Ishikawa (cell line): ENCODE data around the gene TM2D3.

ENCODE experiments used
- CEBPB ChIP-seq: IDR thresholded peaks from 2 replicates; pipeline ENCODE4 v1.6.1; 2012
- CREB1 ChIP-seq: IDR thresholded peaks from 2 replicates; pipeline ENCODE4 v1.6.1; 2012; ENCODE audit warnings: low read depth
- EGR1 ChIP-seq: IDR thresholded peaks from 2 replicates; pipeline ENCODE4 v1.6.1; 2012
- EP300 ChIP-seq: IDR thresholded peaks from 2 replicates; pipeline ENCODE4 v1.6.1; 2012; ENCODE audit warnings: borderline replicate concordance
- FOXM1 ChIP-seq: IDR thresholded peaks from 2 replicates; pipeline ENCODE4 v1.6.1; 2012; ENCODE audit warnings: low read depth, borderline replicate concordance
- NFIC ChIP-seq: IDR thresholded peaks from 2 replicates; pipeline ENCODE4 v1.6.1; 2012
- RAD21 ChIP-seq: IDR thresholded peaks from 2 replicates; pipeline ENCODE4 v1.6.1; 2012; ENCODE audit warnings: low read depth
- TAF1 ChIP-seq: IDR thresholded peaks from 2 replicates; pipeline ENCODE4 v1.6.1; 2012; ENCODE audit warnings: low read depth, mild to moderate bottlenecking
- TCF12 ChIP-seq: IDR thresholded peaks from 2 replicates; pipeline ENCODE4 v1.6.1; 2012; ENCODE audit warnings: low read depth
- TEAD4 ChIP-seq: IDR thresholded peaks from 2 replicates; pipeline ENCODE4 v1.6.1; 2012
- YY1 ChIP-seq: IDR thresholded peaks from 2 replicates; pipeline ENCODE4 v1.6.1; 2012; ENCODE audit warnings: low read depth
- ZBTB7A ChIP-seq: IDR thresholded peaks from 2 replicates; pipeline ENCODE4 v1.6.1; 2012; ENCODE audit warnings: low read depth
- TF ChIP-seq, protein P1 (sequence below): IDR thresholded peaks from 2 replicates; pipeline ENCODE4 v1.6.1; 2012
- TF ChIP-seq, protein P2 (sequence below): IDR thresholded peaks from 2 replicates; pipeline ENCODE4 v1.6.1; 2012
- TF ChIP-seq, protein P3 (sequence below): IDR thresholded peaks from 2 replicates; pipeline ENCODE4 v1.6.1; 2012; ENCODE audit warnings: low read depth, mild to moderate bottlenecking

The TM2D3 gene

DNA sequence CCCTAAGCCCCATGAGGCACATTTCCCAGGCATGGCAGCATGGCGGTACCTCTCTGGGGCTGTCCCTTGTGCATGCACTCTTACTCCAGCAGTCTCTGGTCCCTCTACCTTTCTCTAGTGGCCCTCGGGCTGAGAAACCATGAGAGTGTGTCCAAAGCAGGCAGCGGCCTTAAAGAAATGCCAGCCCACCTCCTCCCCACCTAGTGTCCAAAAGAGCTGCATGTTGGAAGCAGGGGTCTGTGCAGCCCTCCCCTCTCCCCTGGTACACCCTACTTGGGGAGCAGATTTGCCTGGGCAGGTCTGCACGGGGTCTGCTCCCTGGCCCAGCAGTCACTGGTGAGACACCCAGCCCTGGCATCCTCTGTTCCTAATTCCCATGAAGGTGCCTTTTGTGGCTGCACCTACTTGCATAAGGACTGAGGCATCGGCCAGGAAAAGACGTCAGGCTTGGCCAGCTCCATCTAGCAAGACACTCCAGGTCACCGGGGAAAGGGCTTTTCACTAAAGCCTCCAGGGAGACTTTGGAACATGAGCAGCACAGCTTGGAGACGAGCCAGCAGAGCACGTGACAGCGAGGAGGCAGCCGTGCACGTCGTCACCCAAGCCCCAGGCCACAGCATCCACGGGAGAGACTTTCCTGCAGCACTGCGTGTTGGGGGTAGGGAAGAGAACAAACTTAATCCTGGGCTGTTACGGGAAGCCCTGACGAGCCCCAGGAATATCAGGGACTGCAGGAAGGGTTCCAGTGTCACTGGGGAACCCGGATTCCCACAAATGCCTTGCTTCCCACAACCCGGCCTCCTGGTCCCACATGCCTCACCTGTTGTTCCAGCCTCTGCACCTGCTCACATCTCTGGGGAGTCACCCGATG is 38.8 kb downstream of the TM2D3 start:
- TF ChIP-seq FOXM1 (no peak), EP300 (no peak), NFIC (peak; percentile 41; the same call in 1 of the 2 replicates)
- TF ChIP-seq, protein P1, sequence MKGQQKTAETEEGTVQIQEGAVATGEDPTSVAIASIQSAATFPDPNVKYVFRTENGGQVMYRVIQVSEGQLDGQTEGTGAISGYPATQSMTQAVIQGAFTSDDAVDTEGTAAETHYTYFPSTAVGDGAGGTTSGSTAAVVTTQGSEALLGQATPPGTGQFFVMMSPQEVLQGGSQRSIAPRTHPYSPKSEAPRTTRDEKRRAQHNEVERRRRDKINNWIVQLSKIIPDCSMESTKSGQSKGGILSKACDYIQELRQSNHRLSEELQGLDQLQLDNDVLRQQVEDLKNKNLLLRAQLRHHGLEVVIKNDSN: peak; percentile 84

DNA sequence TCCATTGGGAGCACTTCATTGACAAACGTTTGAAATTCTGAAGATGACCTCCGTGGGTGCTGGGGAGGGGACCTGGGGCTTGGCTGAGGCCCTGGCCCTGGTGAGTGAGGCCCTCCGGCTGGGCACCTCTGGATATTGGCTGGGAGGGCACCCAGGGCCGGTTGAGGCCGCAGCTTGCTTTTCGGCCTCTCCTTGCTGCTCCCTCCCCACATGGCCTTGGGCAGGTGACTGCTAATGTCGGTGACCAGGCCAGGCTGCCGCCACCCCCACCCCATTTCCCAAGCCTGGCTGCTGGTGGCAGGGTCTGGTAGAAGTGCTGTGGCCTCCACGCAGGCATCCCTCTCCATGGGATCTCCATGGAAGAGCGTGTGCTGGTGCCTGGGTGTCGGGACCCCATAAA is 39.5 kb downstream of the TM2D3 start:
- TF ChIP-seq, protein P1: no peak
- TF ChIP-seq FOXM1 (no peak), CEBPB (no peak), CREB1 (no peak), EP300 (no peak), ZBTB7A (no peak), TEAD4 (no peak), RAD21 (no peak)
- TF ChIP-seq, protein P2, sequence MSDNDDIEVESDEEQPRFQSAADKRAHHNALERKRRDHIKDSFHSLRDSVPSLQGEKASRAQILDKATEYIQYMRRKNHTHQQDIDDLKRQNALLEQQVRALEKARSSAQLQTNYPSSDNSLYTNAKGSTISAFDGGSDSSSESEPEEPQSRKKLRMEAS: no peak

DNA sequence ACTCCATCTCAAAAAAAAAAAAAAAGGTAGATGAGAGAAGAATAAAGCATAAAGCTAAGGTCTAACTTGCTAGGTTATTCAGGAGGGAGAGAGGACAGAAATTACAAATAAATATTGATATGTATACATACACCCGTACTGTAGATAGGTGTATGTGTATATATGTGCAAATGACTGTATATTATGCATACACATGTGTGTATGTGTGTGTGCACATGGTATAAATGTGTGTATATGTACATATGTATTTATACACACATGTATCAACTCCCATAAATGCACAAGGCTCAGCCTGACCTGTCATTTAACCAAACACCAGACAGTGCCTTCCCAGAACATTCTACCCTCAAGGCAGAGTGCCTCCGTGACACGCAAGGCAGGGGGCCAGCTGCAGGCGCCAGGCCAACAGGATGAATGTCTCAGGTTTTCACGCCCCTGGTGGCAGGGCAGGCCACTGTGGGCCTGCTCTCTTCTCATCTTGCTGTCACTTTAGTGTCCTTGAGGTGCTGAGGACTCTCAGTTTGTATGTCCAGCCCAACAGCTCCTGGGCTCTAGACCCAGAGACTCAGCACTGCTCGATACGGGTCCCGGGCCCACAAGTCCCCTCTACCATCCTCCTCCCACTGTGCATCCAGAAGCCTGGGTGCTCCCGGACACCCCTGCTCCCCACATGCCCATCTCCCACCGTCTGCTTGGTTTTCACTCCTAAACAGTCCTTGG is 40.4 kb downstream of the TM2D3 start:
- TF ChIP-seq EGR1 (no peak), ZBTB7A (no peak), EP300 (no peak), FOXM1 (no peak), TCF12 (no peak), TEAD4 (no peak), CREB1 (no peak)
- TF ChIP-seq, protein P1: no peak
- TF ChIP-seq, protein P3, sequence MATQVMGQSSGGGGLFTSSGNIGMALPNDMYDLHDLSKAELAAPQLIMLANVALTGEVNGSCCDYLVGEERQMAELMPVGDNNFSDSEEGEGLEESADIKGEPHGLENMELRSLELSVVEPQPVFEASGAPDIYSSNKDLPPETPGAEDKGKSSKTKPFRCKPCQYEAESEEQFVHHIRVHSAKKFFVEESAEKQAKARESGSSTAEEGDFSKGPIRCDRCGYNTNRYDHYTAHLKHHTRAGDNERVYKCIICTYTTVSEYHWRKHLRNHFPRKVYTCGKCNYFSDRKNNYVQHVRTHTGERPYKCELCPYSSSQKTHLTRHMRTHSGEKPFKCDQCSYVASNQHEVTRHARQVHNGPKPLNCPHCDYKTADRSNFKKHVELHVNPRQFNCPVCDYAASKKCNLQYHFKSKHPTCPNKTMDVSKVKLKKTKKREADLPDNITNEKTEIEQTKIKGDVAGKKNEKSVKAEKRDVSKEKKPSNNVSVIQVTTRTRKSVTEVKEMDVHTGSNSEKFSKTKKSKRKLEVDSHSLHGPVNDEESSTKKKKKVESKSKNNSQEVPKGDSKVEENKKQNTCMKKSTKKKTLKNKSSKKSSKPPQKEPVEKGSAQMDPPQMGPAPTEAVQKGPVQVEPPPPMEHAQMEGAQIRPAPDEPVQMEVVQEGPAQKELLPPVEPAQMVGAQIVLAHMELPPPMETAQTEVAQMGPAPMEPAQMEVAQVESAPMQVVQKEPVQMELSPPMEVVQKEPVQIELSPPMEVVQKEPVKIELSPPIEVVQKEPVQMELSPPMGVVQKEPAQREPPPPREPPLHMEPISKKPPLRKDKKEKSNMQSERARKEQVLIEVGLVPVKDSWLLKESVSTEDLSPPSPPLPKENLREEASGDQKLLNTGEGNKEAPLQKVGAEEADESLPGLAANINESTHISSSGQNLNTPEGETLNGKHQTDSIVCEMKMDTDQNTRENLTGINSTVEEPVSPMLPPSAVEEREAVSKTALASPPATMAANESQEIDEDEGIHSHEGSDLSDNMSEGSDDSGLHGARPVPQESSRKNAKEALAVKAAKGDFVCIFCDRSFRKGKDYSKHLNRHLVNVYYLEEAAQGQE: no peak
- TF ChIP-seq, protein P2: no peak

DNA sequence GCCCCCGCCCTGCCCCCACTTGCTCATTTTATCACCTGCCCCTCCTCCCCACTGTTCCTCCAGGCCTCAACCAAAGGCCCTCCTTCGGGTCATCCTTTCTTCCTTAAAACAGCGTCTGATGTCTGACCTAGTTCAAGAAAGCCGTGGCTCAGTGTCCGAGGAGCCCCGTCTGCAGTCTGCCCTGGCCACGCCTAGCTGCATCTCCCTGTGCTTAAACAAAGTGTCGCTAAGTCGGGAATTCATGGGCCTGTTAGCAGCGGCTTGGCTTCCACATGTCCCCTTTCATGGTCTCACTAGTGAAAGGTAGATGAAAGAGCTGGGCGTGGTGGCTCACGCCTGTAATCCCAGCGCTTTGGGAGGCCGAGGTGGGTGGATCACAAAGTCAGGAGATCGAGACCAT is 41.2 kb downstream of the TM2D3 start:
- TF ChIP-seq RAD21: no peak
- no peak for TF ChIP-seq ZBTB7A
- TF ChIP-seq, protein P1: no peak

DNA sequence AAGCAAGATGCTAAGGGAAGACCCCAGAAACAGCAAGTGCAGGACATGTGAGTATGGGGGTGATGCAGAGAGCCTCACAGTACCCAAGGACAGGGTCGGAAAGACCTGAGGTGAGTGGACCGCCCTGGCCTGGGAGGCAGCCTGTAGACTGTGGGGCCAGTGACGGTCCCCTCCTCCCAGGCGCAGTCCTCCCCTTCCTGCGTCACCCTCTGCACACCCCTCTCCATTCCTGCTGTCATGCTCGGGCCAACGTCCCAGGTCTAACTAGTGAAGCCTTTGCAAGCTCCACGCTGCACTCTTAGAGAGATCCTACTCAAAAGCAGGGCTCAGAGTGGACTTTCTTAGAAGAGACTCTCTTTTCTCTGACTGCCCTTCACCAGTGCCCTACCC is 41.6 kb downstream of the TM2D3 start:
- no peak for TF ChIP-seq YY1
- no peak for TF ChIP-seq EP300
- TF ChIP-seq CEBPB: no peak
- no peak for TF ChIP-seq RAD21
- TF ChIP-seq, protein P3: no peak
- TF ChIP-seq EGR1: no peak
- TF ChIP-seq FOXM1: no peak
- TF ChIP-seq, protein P2: no peak
- TF ChIP-seq, protein P1: no peak
- TF ChIP-seq NFIC: no peak
- no peak for TF ChIP-seq TCF12
- TF ChIP-seq CREB1: no peak
- TF ChIP-seq TEAD4: no peak
- no peak for TF ChIP-seq ZBTB7A
- TF ChIP-seq TAF1: no peak
